Measurements from ENCODE around the gene BTBD10.
A peak's percentile ranks its signal among the peaks of the same experiment; 100 is the strongest.

BTBD10 gene

DNA sequence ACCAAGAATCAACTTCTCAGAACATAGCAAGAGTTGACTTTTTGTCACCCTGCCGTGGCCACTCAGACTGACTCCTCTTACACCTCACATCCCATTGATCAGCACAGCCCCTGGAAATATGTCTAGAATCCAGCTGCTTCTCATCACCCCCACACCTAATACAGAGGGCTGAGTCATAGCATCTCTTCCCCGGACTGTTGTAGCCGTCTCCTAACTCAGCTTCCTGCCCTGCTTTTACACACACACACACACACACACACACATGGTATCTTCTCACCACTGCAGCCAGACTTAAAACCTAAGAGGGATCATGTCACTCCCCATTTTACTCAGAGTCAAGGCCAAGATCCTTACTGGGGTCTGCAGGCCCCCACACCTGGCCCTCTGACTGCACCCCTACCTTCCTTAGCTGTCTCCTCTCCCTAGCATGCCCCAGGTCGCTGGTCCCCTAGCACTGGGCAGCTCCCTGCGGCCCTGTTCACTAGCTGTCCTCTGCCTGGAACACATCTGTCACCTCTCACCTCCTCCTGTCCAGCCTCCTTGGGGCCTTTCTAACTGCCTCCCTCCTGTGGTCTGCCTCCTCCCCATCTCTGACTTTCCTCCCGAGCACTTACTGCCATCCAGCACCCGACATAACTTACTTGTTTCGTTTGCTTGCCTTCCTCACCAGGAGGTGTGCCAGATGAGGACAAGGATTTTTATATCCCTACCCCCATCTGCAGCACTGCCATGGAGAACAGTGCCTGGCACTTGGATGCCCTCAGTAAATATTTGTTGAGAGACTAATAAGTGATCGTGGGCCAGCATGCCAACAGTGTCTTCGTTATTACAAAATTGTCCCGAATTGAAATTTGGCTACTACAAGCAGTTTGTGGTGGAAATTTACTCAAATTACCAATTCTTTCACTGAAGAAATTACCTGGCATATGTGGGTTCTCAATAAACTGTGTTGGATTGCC is 123.5 kb downstream of the BTBD10 start:
- DNase-seq (ENCODE audit: low read depth in 2 of 2), result peak; percentile 89 to 91

DNA sequence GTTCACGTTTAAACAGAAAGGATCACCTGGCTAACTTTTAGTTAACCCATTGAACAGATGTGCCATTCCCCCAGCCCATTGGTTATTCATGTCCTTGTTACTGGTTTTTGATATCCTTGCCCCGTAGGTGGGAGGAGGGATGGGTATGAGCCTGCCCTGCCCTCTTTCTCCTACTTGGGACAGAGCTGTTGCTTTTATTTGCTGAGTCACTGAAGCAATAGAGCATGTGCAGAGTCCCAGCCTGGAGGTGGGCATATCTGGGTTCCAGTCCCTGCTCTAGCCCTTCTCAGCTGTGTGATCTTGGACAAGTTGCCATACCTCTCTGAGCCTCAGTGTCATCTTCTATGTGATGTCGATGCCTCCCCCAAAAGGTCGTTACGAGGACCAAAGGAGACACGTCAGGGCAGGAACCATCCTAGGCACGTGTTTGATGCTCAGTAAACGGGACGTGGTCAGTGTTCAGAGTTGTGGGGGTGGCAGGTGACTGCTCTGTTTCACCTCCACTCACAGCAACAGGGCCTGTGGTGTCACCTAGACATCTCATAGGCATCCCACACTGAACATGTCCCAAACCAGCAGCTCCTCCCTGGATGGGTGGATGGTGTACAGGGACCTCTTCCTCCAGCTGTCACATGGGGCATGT is 124.5 kb downstream of the BTBD10 start:
- no peak for DNase-seq (ENCODE audit: low read depth in 2 of 2)

DNA sequence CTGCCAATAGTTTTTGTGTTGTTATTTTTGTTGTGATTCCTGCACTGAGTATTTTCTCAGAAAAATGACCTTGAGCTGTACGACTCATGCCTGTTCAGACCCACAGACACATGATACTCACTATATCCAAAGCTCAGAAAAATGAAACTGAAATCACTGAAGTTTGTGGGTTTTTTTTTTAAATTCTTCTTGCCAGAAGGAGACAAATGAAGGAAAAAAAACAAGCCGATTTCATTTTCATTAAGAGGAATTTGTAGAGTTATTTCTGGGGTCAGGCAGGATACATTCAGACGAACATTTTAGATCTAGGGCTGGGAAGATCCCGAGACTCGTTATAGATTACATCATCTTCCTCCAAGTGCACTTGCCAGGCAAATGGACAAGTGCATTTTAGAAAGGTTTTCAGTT is 125.0 kb downstream of the BTBD10 start:
- peak; percentile 18 to 20 for DNase-seq (ENCODE audit: low read depth in 2 of 2)
